NCI-H345 treated with DMSO at 0.1 percent for 48 hours (cell line): ENCODE results near the gene KCNAB2.

ENCODE experiments used
- DNase-seq: peaks from one replicate; lab custom pipeline; 2025; ENCODE audit not compliant: unreplicated experiment; lab: John Stamatoyannopoulos, UW

The KCNAB2 gene

GRCh38 chr1:6144175-6144574 is 98.5 kb downstream of the KCNAB2 start:
- DNase-seq, result no peak

GRCh38 chr1:6144647-6145395 is 99.1 kb downstream of the KCNAB2 start:
- no peak for DNase-seq

GRCh38 chr1:6145396-6145750 is 99.7 kb downstream of the KCNAB2 start:
- DNase-seq, result no peak

- DNase-seq, result no peak
Observed at GRCh38 chr1:6145864-6146410, 100.2 kb downstream of the KCNAB2 start.

- DNase-seq, result no peak
Observed at GRCh38 chr1:6148497-6149241, 103.0 kb downstream of the KCNAB2 start.

GRCh38 chr1:6149597-6149996 is 103.9 kb downstream of the KCNAB2 start:
- DNase-seq, result no peak

GRCh38 chr1:6150006-6150938 is 104.6 kb downstream of the KCNAB2 start:
- no peak for DNase-seq
